Measurements from ENCODE around the gene MAP3K20. TPM values are rescaled to one million over a fixed set of nuclear protein-coding genes. Genes with fewer than 3 reads are reported as not detected.

Gene MAP3K20
- total RNA-seq, 6 donors from 2014 or later, result 16.3 to 41.7 (median 34.7) TPM

DNA sequence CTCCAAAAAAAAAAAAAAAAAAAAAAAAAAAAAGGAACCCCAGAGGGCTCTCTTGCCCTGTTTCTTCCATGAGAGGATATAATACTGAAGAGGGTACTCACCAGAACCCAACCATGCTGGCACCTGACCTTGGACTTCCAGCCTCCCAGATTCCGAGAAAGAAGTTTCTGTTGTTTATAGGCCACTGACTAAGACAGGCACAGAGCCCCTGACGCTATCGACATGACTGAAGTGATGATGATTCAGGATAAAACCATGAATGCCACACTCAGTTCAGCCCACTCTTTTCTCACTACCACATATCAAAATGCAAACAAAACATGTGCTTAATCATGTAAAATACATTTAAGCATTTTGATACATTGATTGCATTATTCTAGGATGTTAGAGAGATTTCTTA is 212.9 kb downstream of the MAP3K20 start:
- Histone ChIP-seq H3K27me3 (no peaks in the 10 kb centered on the region), H3K36me3 (no peaks in the 10 kb centered on the region), H3K9me3 (no peaks in the 10 kb centered on the region), H3K4me1 (no peaks in the 10 kb centered on the region), H3K4me3 (no peak overlapping the region), H3K27ac (no peak overlapping the region)
- 90 to 92% methylated on average over 3 of the region's 3 CpGs for WGBS, 2 donors
- TF ChIP-seq POLR2A (IDR thresholded peaks at IDR 0.05) (no peak), POLR2AphosphoS5 (IDR thresholded peaks at IDR 0.05) (no peak), EP300 (IDR thresholded peaks at IDR 0.05) (no peak), CTCF (IDR thresholded peaks at IDR 0.05) (no peak)
- ATAC-seq (ENCODE audit: low FRiP score in 2 of 2) (no peak), DNase-seq (no peak)

- 64 to 67% methylated on average over 2 of the region's 2 CpGs for WGBS, 2 donors
- Histone ChIP-seq H3K27ac (no peak overlapping the region), H3K4me3 (no peak overlapping the region), H3K36me3 (no peaks in the 10 kb centered on the region), H3K9me3 (peaks cover 0 to 6% (median 0%) of the 10 kb centered on the region in 4 donors), H3K27me3 (no peaks in the 10 kb centered on the region), H3K4me1 (no peaks in the 10 kb centered on the region)
- ATAC-seq (ENCODE audit: low FRiP score in 2 of 2) (no peak), DNase-seq (no peak)
- no peak for TF ChIP-seq POLR2AphosphoS5 (IDR thresholded peaks at IDR 0.05)
- no peak for TF ChIP-seq POLR2A (IDR thresholded peaks at IDR 0.05)
- TF ChIP-seq CTCF (IDR thresholded peaks at IDR 0.05), result no peak
- no peak for TF ChIP-seq EP300 (IDR thresholded peaks at IDR 0.05)
These were observed 214.4 kb downstream of the MAP3K20 start for GRCh38 chr2:173290046-173290445.

- H3K4me1 ChIP-seq, result no peaks in the 10 kb centered on the region
- ATAC-seq (ENCODE audit: low FRiP score in 2 of 2) (no peak), DNase-seq (no peak)
- peaks cover 0 to 6% (median 0%) of the 10 kb centered on the region in 4 donors for H3K9me3 ChIP-seq
- no peak overlapping the region for H3K27ac ChIP-seq
- TF ChIP-seq POLR2A (IDR thresholded peaks at IDR 0.05) (no peak), EP300 (IDR thresholded peaks at IDR 0.05) (no peak), CTCF (IDR thresholded peaks at IDR 0.05) (no peak), POLR2AphosphoS5 (IDR thresholded peaks at IDR 0.05) (no peak)
- H3K36me3 ChIP-seq, result no peaks in the 10 kb centered on the region
- no peak overlapping the region for H3K4me3 ChIP-seq
- H3K27me3 ChIP-seq, result no peaks in the 10 kb centered on the region
- WGBS, 2 donors, result 89 to 97% methylated on average over 6 of the region's 6 CpGs
These were observed 214.9 kb downstream of the MAP3K20 start for GRCh38 chr2:173290518-173290917.

GRCh38 chr2:173291412-173291811 is 215.8 kb downstream of the MAP3K20 start:
- Histone ChIP-seq H3K27ac (no peak overlapping the region), H3K4me3 (no peak overlapping the region), H3K9me3 (peaks cover 0 to 6% (median 0%) of the 10 kb centered on the region in 4 donors), H3K36me3 (no peaks in the 10 kb centered on the region), H3K27me3 (no peaks in the 10 kb centered on the region), H3K4me1 (no peaks in the 10 kb centered on the region)
- ATAC-seq (ENCODE audit: low FRiP score in 2 of 2) (no peak), DNase-seq (no peak)
- TF ChIP-seq POLR2A (IDR thresholded peaks at IDR 0.05) (no peak), POLR2AphosphoS5 (IDR thresholded peaks at IDR 0.05) (no peak), CTCF (IDR thresholded peaks at IDR 0.05) (no peak), EP300 (IDR thresholded peaks at IDR 0.05) (no peak)
- 72 to 90% methylated on average over 3 to 4 of the region's 4 CpGs for WGBS, 2 donors

GRCh38 chr2:173296235-173296634 is 220.6 kb downstream of the MAP3K20 start:
- H3K27ac ChIP-seq, result no peak overlapping the region
- H3K9me3 ChIP-seq, result peaks cover 15 to 40% (median 30%) of the 10 kb centered on the region in 4 donors
- H3K4me3 ChIP-seq, result no peak overlapping the region
- TF ChIP-seq EP300 (IDR thresholded peaks at IDR 0.05), result no peak
- TF ChIP-seq POLR2A (IDR thresholded peaks at IDR 0.05), result no peak
- no peak for TF ChIP-seq CTCF (IDR thresholded peaks at IDR 0.05)
- TF ChIP-seq POLR2AphosphoS5 (IDR thresholded peaks at IDR 0.05), result no peak
- DNase-seq, result no peak
- WGBS, 2 donors, result 92 to 97% methylated on average over 2 of the region's 2 CpGs
- ATAC-seq (ENCODE audit: low FRiP score in 2 of 2), result no peak
- no peaks in the 10 kb centered on the region for H3K27me3 ChIP-seq
- H3K4me1 ChIP-seq, result no peaks in the 10 kb centered on the region
- H3K36me3 ChIP-seq, result no peaks in the 10 kb centered on the region
